Endothelial cell of umbilical vein (primary cell): ENCODE measurements around the gene TLE1. TPM values are rescaled to one million over a fixed set of nuclear protein-coding genes. Genes with fewer than 3 reads are reported as not detected.

ENCODE experiments used
- BruUV-seq: library from RNA; stranded (reverse); fragments of 400-500 nt; replicated peaks from 2 replicates; lab custom pipeline; 2021; lab: Mats Ljungman, UMichigan
- CTCF ChIA-PET: fragments of 300-600, 350-600 bp; sonication (Branson Sonifier 250); formaldehyde crosslinking; loops from one replicate; lab custom pipeline; 2021; ENCODE audit warnings: antibody characterized with exemption, inconsistent platforms; lab: Charles Lee
- POLR2A ChIA-PET: fragments of 300-600, 350-600 bp; sonication (Branson Sonifier 250); formaldehyde crosslinking; loops from one replicate; lab custom pipeline; 2021; ENCODE audit warnings: antibody characterized with exemption, inconsistent platforms; lab: Charles Lee
- DNase-seq: peaks from one replicate; pipeline ENCODE4 v3.0.0-alpha.2; 2011; ENCODE audit warnings: low read depth, low spot score
- FAIRE-seq: peaks from 2 replicates; lab custom pipeline; 2011; peaks lifted over from hg19 to GRCh38; lab: Jason Lieb, UNC
- H2AFZ ChIP-seq: 2 replicates; pipeline ENCODE4 v1.6.0; 2012; ENCODE audit warnings: low read depth, low read length, control low read depth, inconsistent platforms
- H3K27ac ChIP-seq: 2 replicates; pipeline ENCODE4 v1.5.1; 2011; ENCODE audit warnings: low read depth, mild to moderate bottlenecking, control low read depth, low read length, moderate library complexity; ENCODE audit not compliant: insufficient read depth
- H3K27me3 ChIP-seq, 2 experiments: 2 replicates each; pipeline versions ENCODE4 v1.6.0 to v1.6.1; 2011; ENCODE audit warnings: low read length in 2 of 2, mixed read lengths in 1 of 2; ENCODE audit not compliant: control insufficient read depth in 2 of 2, insufficient read depth in 2 of 2
- H3K36me3 ChIP-seq, 2 experiments: 2 replicates in 1 of 2; 3 replicates in 1 of 2; pipeline ENCODE4 v1.5.1; 2011; ENCODE audit warnings: low read length in 2 of 2, mild to moderate bottlenecking in 1 of 2, moderate library complexity in 1 of 2; ENCODE audit not compliant: control insufficient read depth in 2 of 2, insufficient read depth in 2 of 2; ENCODE audit errors: extremely low read depth in 1 of 2
- H3K4me1 ChIP-seq: 3 replicates; pipeline ENCODE4 v1.5.1; 2011; ENCODE audit warnings: mild to moderate bottlenecking, low read length; ENCODE audit not compliant: control insufficient read depth, insufficient read depth; ENCODE audit errors: extremely low read depth
- H3K4me2 ChIP-seq: 2 replicates; pipeline ENCODE4 v1.6.1; 2011; ENCODE audit warnings: low read length, control low read depth, mixed read lengths; ENCODE audit not compliant: insufficient read depth
- H3K4me3 ChIP-seq, 3 experiments: fragments of 200-600 bp in 1 of 3; sonication (generic), shearing (Covaris generic) in 1 of 3; replicated peaks in 1 of 3; 2 replicates each; pipeline ENCODE4 v1.5.1; 2011 to 2016; ENCODE audit warnings: control low read depth in 3 of 3, low read length in 3 of 3, mild to moderate bottlenecking in 2 of 3, inconsistent platforms in 1 of 3, low read depth in 1 of 3, moderate library complexity in 1 of 3; ENCODE audit not compliant: insufficient read depth in 1 of 3
- H3K79me2 ChIP-seq: 2 replicates; pipeline ENCODE4 v1.6.0; 2012; ENCODE audit warnings: low read length, inconsistent platforms; ENCODE audit not compliant: control insufficient read depth, insufficient read depth
- H3K9ac ChIP-seq: replicated peaks from 2 replicates; pipeline ENCODE3; 2011; ENCODE audit warnings: low read length, control low read depth; ENCODE audit not compliant: insufficient read depth; ENCODE audit errors: extremely low read depth
- H3K9me1 ChIP-seq: replicated peaks from 3 replicates; pipeline ENCODE4 v1.6.0; 2011; ENCODE audit warnings: mild to moderate bottlenecking, low read length; ENCODE audit not compliant: control insufficient read depth, insufficient read depth; ENCODE audit errors: extremely low read depth
- H3K9me3 ChIP-seq: replicated peaks from 2 replicates; pipeline ENCODE4 v1.5.1; 2012; ENCODE audit warnings: low read length, inconsistent platforms; ENCODE audit not compliant: control insufficient read depth, insufficient read depth
- H4K20me1 ChIP-seq: replicated peaks from 2 replicates; pipeline ENCODE3; 2011; ENCODE audit warnings: mild to moderate bottlenecking, low read length; ENCODE audit not compliant: control insufficient read depth, insufficient read depth; ENCODE audit errors: extremely low read depth
- EZH2 ChIP-seq: IDR thresholded peaks from 2 replicates; pipeline ENCODE4 v1.6.1; 2012; ENCODE audit warnings: borderline replicate concordance, low read depth, mild to moderate bottlenecking, moderate library complexity, low read length, inconsistent platforms; ENCODE audit not compliant: severe bottlenecking
- FOS ChIP-seq: IDR thresholded peaks from 2 replicates; pipeline ENCODE4 v1.6.1; 2011; ENCODE audit warnings: mild to moderate bottlenecking, low read length, moderate library complexity, borderline replicate concordance; ENCODE audit not compliant: insufficient read depth
- GATA2 ChIP-seq: IDR thresholded peaks from 2 replicates; pipeline ENCODE4 v1.7.0; 2011; ENCODE audit warnings: low read depth, mild to moderate bottlenecking, moderate library complexity, mixed read lengths, low read length; ENCODE audit not compliant: insufficient read length, insufficient read depth
- JUN ChIP-seq: IDR thresholded peaks from 2 replicates; pipeline ENCODE4 v1.6.1; 2011; ENCODE audit warnings: borderline replicate concordance, low read depth; ENCODE audit not compliant: insufficient read length, insufficient read depth
- MYC ChIP-seq: IDR thresholded peaks from one replicate; pipeline ENCODE4 v1.6.1; 2011; ENCODE audit warnings: mild to moderate bottlenecking, low read depth, low read length
- POLR2A ChIP-seq: IDR thresholded peaks from 2 replicates; pipeline ENCODE4 v1.6.1; 2012; ENCODE audit warnings: low read depth, mild to moderate bottlenecking, control low read depth, low read length
- POLR2AphosphoS5 ChIP-seq: IDR thresholded peaks from 2 replicates; pipeline ENCODE4 v1.6.1; 2012; ENCODE audit warnings: low read depth, mild to moderate bottlenecking, control low read depth, low read length, moderate library complexity; ENCODE audit not compliant: insufficient read depth
- dilution Hi-C: fragments of 300-500 bp; cut with MboI; formaldehyde crosslinking; loops from one replicate; pipeline ENCODE4 v1.15.0; 2019; ENCODE audit warnings: low sequenced_read_pairs; ENCODE audit not compliant: extremely low pct_ligation_motif_present
- intact Hi-C: fragments of 100-400 bp; cut with micrococcal nuclease; formaldehyde crosslinking; loops from one replicate; pipeline ENCODE4 v1.10.0; 2022
- polyA plus RNA-seq, 4 experiments: library from polyadenylated mRNA; depleted of rRNA in 3 of 4; stranded (reverse) in 3 of 4; unstranded in 1 of 4; fragments of >200 nt; gene quantifications; 2 replicates each; pipeline versions ENCODE4 v1.2.1 to v1.2.3, GENCODE V29; 2011 to 2012; ENCODE audit warnings: missing spikeins in 1 of 4
- total RNA-seq: library from RNA; stranded (reverse); gene quantifications from 2 replicates; pipeline ENCODE4 v1.2.3, GENCODE V29; 2021
- TF ChIP-seq, protein P1 (sequence below): IDR thresholded peaks from 2 replicates; pipeline ENCODE4 v1.6.1; 2011; ENCODE audit not compliant: insufficient read depth, insufficient read length
- TF ChIP-seq, protein P2 (sequence below), 2 donors: IDR thresholded peaks; 1 replicate in 1 of 2; 2 replicates in 1 of 2; pipeline ENCODE4 v1.5.1; 2011; ENCODE audit warnings: low read length in 2 of 2, mild to moderate bottlenecking in 2 of 2, moderate library complexity in 2 of 2, control low read depth in 1 of 2, inconsistent platforms in 1 of 2, low read depth in 1 of 2; ENCODE audit not compliant: insufficient read depth in 1 of 2; ENCODE audit errors: extremely low read depth in 1 of 2

TLE1 gene
- total and polyA plus RNA-seq, 2 donors (not counting 3 experiments of a cell fraction or from before 2014, with no cell fraction given): 55.0 to 58.2 TPM

DNA sequence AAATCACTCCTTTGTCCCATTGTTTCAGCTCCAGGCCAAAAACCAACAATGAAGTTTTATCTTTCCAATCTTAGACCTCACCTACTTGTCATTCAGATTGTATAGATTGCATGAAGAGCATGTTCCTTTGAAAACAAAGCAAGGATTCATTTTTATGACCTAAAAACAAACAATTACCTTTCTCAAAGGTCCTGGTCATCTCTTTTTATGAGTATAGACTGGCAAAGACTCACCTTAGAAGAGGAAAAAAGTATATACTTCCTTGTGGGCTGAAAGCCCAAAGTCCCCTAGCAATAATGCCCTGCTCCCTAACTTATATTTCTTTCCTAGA, 28.4 kb upstream of the TLE1 start:
- H3K9ac ChIP-seq: no peak overlapping the region
- intact Hi-C loops: no loop called here
- no peak overlapping the region for H2AFZ ChIP-seq
- no peak overlapping the region for H3K27ac ChIP-seq
- DNase-seq: no peak
- no peaks in the 10 kb centered on the region for H3K9me1 ChIP-seq
- H3K36me3 ChIP-seq: no peaks in the 10 kb centered on the region
- peak; percentile 35 for FAIRE-seq
- H3K79me2 ChIP-seq: no peaks in the 10 kb centered on the region
- ChIA-PET CTCF (interaction anchor here (0.7 kb wide), 1 partner anchor 827 kb away, joined by 3 read pairs; no protein-coding TSS in a partner anchor), POLR2A (no interaction called here)
- no peaks in the 10 kb centered on the region for H3K9me3 ChIP-seq
- no TSS peak for BruUV-seq
- no peak overlapping the region for H3K4me3 ChIP-seq
- H4K20me1 ChIP-seq: no peaks in the 10 kb centered on the region
- no peak overlapping the region for H3K4me2 ChIP-seq
- no peaks in the 10 kb centered on the region for H3K27me3 ChIP-seq
- peaks cover 2% of the 10 kb centered on the region for H3K4me1 ChIP-seq
- dilution Hi-C loops: no loop called here
- TF ChIP-seq POLR2A (no peak), JUN (no peak), GATA2 (no peak)

DNA sequence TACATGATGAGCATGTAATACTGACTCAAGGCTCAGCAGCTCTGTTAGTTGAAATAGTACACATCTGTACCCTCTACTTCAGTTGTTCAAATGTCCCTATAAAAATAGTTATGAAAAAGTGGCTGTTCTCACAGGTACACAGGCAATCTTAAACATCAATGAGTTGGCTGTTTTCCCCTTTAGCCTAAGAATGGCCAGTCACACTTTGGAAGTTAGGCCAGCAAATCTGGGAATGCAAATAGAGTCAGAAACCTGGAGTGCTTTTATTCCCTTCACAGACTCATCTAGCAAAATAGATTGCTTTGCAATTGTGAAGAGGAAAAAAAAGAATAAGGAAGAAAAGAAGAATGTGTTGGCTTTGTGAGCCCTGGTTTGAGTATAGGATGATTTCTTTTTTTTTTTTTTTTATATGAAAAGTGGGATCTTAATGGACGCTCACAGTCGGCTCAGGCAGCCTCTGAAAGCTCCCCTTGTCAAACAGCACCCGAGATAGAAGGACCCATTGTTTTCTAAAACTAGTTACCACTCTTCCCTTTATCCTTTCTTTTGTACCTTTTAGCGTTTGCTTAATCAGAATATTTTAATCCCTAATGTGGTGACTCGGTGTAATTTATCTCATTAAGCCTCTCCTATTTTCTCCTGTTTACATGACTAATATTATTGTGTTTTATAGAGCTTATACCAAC, 27.9 kb upstream of the TLE1 start:
- H3K36me3 ChIP-seq: no peaks in the 10 kb centered on the region
- no peak overlapping the region for H2AFZ ChIP-seq
- TF ChIP-seq POLR2AphosphoS5 (no peak), EZH2 (no peak), POLR2A (no peak), JUN (no peak), MYC (no peak), FOS (no peak), GATA2 (no peak)
- TF ChIP-seq, protein P1, sequence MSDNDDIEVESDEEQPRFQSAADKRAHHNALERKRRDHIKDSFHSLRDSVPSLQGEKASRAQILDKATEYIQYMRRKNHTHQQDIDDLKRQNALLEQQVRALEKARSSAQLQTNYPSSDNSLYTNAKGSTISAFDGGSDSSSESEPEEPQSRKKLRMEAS: no peak
- TF ChIP-seq, protein P2, sequence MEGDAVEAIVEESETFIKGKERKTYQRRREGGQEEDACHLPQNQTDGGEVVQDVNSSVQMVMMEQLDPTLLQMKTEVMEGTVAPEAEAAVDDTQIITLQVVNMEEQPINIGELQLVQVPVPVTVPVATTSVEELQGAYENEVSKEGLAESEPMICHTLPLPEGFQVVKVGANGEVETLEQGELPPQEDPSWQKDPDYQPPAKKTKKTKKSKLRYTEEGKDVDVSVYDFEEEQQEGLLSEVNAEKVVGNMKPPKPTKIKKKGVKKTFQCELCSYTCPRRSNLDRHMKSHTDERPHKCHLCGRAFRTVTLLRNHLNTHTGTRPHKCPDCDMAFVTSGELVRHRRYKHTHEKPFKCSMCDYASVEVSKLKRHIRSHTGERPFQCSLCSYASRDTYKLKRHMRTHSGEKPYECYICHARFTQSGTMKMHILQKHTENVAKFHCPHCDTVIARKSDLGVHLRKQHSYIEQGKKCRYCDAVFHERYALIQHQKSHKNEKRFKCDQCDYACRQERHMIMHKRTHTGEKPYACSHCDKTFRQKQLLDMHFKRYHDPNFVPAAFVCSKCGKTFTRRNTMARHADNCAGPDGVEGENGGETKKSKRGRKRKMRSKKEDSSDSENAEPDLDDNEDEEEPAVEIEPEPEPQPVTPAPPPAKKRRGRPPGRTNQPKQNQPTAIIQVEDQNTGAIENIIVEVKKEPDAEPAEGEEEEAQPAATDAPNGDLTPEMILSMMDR (IDR thresholded peaks at IDR 0.05; ENCODE audit: extremely low read depth in 1 of 2, insufficient read depth in 1 of 2, low read depth in 1 of 2, low read length in 2 of 2): no peak
- no peak overlapping the region for H3K9ac ChIP-seq
- BruUV-seq: no TSS peak
- H3K27me3 ChIP-seq: no peaks in the 10 kb centered on the region
- no peak overlapping the region for H3K4me3 ChIP-seq
- H3K27ac ChIP-seq: no peak overlapping the region
- ChIA-PET CTCF (interaction anchor here (0.7 to 1.1 kb wide), 2 partner anchors 131 to 826 kb away, joined by 3 read pairs; no protein-coding TSS in a partner anchor), POLR2A (no interaction called here)
- H3K4me2 ChIP-seq: no peak overlapping the region
- intact Hi-C loops (no loop called here), dilution Hi-C loops (no loop called here)
- DNase-seq (no peak), FAIRE-seq (peak; percentile 18)
- H4K20me1 ChIP-seq: no peaks in the 10 kb centered on the region
- H3K9me1 ChIP-seq: no peaks in the 10 kb centered on the region
- H3K79me2 ChIP-seq: no peaks in the 10 kb centered on the region
- peaks cover 2% of the 10 kb centered on the region for H3K4me1 ChIP-seq
- H3K9me3 ChIP-seq: no peaks in the 10 kb centered on the region
